A673 (cell line): ENCODE results near the gene NACAD. TPM values are rescaled to one million over a fixed set of nuclear protein-coding genes. Genes with fewer than 3 reads are reported as not detected.

Experiments
- BruUV-seq: library from RNA; stranded (reverse); fragments of 400-500 nt; replicated peaks from 2 replicates; lab custom pipeline; 2021; lab: Mats Ljungman, UMichigan
- CTCF ChIA-PET: fragments of 300-600 bp; sonication (Branson Sonifier 250); formaldehyde crosslinking; loops from one replicate; lab custom pipeline; 2022; ENCODE audit warnings: antibody characterized with exemption; lab: Charles Lee
- POLR2A ChIA-PET: fragments of 300-600 bp; sonication (Branson Sonifier 250); formaldehyde crosslinking; loops from one replicate; lab custom pipeline; 2022; ENCODE audit warnings: antibody characterized with exemption; ENCODE audit not compliant: low non-redundant PET; lab: Charles Lee
- DNase-seq: peaks from one replicate; pipeline ENCODE4 v3.0.0-alpha.2; 2015; ENCODE audit warnings: low spot score
- H3K27ac ChIP-seq: fragments of 200-600 bp; sonication (generic); 2 replicates; pipeline ENCODE4 v1.5.1; 2016; ENCODE audit warnings: mixed run types, low read depth, mild to moderate bottlenecking, mixed read lengths, antibody characterized with exemption, low read length; ENCODE audit not compliant: poor library complexity, severe bottlenecking
- H3K27me3 ChIP-seq: fragments of 200-600 bp; sonication (generic); replicated peaks from 2 replicates; pipeline ENCODE4 v1.6.1; 2017; ENCODE audit warnings: mixed run types, low read depth, mild to moderate bottlenecking, mixed read lengths, antibody characterized with exemption, low read length; ENCODE audit not compliant: insufficient read depth, poor library complexity
- H3K36me3 ChIP-seq: fragments of 200-600 bp; sonication (generic); 2 replicates; pipeline ENCODE4 v1.6.1; 2016; ENCODE audit warnings: mixed run types, mild to moderate bottlenecking, mixed read lengths, antibody characterized with exemption, low read length; ENCODE audit not compliant: insufficient read depth, poor library complexity, severe bottlenecking
- H3K4me1 ChIP-seq: fragments of 200-600 bp; sonication (generic); 2 replicates; pipeline ENCODE4 v1.6.1; 2017; ENCODE audit warnings: mixed run types, mild to moderate bottlenecking, mixed read lengths, antibody characterized with exemption, low read length; ENCODE audit not compliant: insufficient read depth, poor library complexity, severe bottlenecking
- H3K4me3 ChIP-seq: fragments of 200-600 bp; sonication (generic); 2 replicates; pipeline ENCODE4 v1.5.1; 2016; ENCODE audit warnings: low read depth, mixed run types, mild to moderate bottlenecking, mixed read lengths, low read length; ENCODE audit not compliant: poor library complexity, severe bottlenecking
- H3K9me3 ChIP-seq: fragments of 200-600 bp; sonication (generic); 2 replicates; pipeline ENCODE4 v1.6.1; 2016; ENCODE audit warnings: mixed run types, low read depth, mild to moderate bottlenecking, mixed read lengths, antibody characterized with exemption, low read length; ENCODE audit not compliant: poor library complexity, severe bottlenecking
- EZH2 ChIP-seq: fragments of 200-600 bp; sonication (generic); IDR thresholded peaks from 2 replicates; pipeline ENCODE4 v1.6.1; 2017; ENCODE audit warnings: borderline replicate concordance, low read depth, mild to moderate bottlenecking, mixed read lengths, antibody characterized with exemption, low read length; ENCODE audit not compliant: poor library complexity, severe bottlenecking
- intact Hi-C: fragments of 100-400 bp; cut with micrococcal nuclease; formaldehyde crosslinking; loops from one replicate; pipeline ENCODE4 v1.10.0; 2022; ENCODE audit not compliant: unreplicated experiment
- total RNA-seq: library from RNA; stranded (reverse); gene quantifications from 2 replicates; pipeline ENCODE4 v1.2.3, GENCODE V29; 2021
- TF ChIP-seq, protein P1 (sequence below): fragments of 300-800, 200-600 bp; sonication (generic); conservative IDR thresholded peaks from 2 replicates; pipeline ENCODE4 v1.5.1; 2017; ENCODE audit warnings: low read depth, mild to moderate bottlenecking, antibody characterized with exemption, low read length, moderate library complexity, mixed read lengths

NACAD gene
- total RNA-seq, 1 experiment from 2014 or later = 1.1 TPM

DNA sequence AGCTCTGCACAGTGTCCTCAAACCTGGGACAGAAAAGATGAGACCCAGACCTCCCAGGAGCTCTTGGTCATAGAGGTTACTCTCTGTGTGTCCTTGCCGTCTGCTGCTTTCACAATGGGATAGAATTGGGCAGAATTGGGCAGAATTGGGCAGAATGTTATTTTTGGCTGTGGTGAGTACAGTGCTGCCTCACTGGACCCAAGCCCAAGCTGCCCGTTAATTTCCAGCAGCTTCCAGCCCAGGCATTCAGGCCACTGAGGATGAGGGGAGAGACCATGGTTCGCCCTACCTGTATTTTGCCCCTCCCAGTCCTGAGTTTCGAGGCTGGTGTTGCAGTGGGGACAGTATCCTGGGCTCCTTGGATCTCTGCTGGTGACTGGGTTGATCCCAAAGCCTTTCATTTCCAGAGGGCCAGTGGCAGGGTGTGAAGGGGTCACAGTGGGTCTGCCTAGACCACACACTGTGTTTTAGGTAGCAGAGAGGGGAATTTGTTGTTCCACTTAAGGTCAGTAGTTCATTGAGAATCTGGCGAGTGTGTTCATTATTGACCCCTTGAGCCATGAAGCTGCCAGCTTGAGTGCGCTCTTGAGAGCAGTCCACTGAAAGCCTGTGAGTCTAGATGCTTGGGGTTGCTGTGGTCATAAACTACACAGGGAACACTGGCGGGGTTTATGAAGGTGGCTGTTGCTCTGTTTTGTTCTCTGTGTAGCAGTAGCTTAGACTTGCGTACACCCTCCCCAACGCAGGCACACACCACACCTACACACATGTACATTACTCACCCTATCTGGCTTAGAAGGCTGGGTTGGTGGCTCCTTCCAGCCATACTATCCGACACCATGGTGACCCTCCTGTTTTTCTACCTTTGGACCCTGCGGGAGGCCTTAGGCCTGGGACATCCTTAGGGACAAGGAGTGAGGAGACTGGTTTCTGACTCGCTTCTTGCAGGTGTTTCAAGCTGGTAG lies 23.5 kb downstream of the NACAD start:
- CTCF ChIA-PET = no interaction called here
- POLR2A ChIA-PET = no interaction called here
- no peak overlapping the region for H3K4me3 ChIP-seq
- DNase-seq = no peak
- no TSS peak for BruUV-seq
- no peaks in the 10 kb centered on the region for H3K4me1 ChIP-seq
- intact Hi-C loops = no loop called here
- TF ChIP-seq, protein P1, sequence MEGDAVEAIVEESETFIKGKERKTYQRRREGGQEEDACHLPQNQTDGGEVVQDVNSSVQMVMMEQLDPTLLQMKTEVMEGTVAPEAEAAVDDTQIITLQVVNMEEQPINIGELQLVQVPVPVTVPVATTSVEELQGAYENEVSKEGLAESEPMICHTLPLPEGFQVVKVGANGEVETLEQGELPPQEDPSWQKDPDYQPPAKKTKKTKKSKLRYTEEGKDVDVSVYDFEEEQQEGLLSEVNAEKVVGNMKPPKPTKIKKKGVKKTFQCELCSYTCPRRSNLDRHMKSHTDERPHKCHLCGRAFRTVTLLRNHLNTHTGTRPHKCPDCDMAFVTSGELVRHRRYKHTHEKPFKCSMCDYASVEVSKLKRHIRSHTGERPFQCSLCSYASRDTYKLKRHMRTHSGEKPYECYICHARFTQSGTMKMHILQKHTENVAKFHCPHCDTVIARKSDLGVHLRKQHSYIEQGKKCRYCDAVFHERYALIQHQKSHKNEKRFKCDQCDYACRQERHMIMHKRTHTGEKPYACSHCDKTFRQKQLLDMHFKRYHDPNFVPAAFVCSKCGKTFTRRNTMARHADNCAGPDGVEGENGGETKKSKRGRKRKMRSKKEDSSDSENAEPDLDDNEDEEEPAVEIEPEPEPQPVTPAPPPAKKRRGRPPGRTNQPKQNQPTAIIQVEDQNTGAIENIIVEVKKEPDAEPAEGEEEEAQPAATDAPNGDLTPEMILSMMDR = no peak
- TF ChIP-seq EZH2 = no peak
- H3K36me3 ChIP-seq = peaks cover 9% of the 10 kb centered on the region
- H3K27ac ChIP-seq = no peak overlapping the region
- H3K9me3 ChIP-seq = no peaks in the 10 kb centered on the region
- no peaks in the 10 kb centered on the region for H3K27me3 ChIP-seq

DNA sequence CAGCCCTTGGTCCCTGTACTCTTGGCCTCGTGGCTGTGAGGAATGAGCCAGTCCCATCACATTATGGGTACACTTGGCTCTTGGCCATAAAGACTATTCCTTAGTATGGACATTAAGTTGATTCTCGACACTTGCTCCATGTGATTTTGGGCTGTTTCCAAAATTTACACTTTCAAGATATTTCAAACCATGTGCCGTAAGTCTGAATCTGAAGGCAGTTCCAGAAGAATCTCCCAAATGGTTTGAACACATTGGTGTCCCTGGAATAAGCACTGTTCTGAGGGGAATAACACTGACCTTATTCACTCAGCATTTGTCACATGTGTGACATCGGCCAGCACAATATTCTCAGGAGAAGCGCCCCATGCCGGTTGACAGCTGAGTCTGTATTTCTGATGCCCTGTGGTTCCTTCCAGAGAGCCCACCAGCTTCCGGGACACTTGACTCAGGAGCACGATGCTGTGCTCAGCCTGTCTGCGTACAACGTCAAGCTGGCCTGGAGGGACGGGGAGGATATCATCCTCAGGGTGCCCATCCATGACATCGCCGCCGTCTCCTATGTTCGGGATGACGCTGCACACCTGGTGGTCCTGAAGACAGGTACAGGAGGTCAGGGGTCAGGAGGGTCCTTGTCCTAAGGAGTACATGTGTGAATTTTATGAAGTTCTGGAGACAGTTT lies 24.6 kb downstream of the NACAD start:
- no peak overlapping the region for H3K27ac ChIP-seq
- intact Hi-C loops = no loop called here
- DNase-seq = no peak
- POLR2A ChIA-PET = no interaction called here
- CTCF ChIA-PET = no interaction called here
- no peaks in the 10 kb centered on the region for H3K27me3 ChIP-seq
- H3K9me3 ChIP-seq = no peaks in the 10 kb centered on the region
- peaks cover 8% of the 10 kb centered on the region for H3K36me3 ChIP-seq
- BruUV-seq = no TSS peak
- H3K4me3 ChIP-seq = no peak overlapping the region
- TF ChIP-seq, protein P1 = no peak
- no peak for TF ChIP-seq EZH2
- H3K4me1 ChIP-seq = no peaks in the 10 kb centered on the region

DNA sequence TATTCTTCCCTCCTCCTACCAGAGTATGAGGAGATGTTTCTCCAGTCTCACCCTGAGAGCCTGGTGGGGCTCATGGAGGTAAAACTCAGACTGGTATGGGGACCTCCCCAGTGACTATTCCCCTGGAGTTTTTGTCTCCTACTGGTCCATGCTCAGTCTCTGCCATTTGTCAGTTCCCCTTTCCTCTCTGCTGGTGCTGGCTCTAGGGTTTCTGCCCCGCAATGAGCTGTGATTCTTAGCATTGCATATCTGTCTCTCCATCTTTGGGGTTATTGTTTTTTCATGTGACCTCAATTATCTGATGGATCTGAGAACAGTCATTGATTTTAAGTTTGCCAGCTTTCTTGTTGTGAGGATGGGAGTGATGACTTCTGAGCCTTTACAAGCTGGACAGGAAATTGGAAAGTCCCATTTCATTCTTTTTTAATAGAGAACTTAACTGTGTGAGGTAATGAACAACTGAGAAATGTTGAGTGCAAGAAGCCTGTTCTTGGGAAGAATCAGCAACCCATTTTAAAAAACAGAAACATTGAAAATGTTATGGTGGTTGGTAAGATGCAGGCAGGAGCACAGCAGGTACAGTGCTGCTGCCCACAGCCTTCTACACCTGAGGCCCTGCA lies 26.9 kb downstream of the NACAD start:
- TF ChIP-seq, protein P1 = no peak
- no peak for TF ChIP-seq EZH2
- CTCF ChIA-PET = no interaction called here
- no TSS peak for BruUV-seq

More for the DNA sequence above, 26.9 kb downstream of the NACAD start:
- Histone ChIP-seq H3K27me3 (no peaks in the 10 kb centered on the region), H3K27ac (no peak overlapping the region), H3K4me1 (no peaks in the 10 kb centered on the region), H3K9me3 (no peaks in the 10 kb centered on the region), H3K4me3 (no peak overlapping the region), H3K36me3 (peaks cover 4% of the 10 kb centered on the region)
- POLR2A ChIA-PET = no interaction called here
- DNase-seq = no peak
- intact Hi-C loops = no loop called here
